B cell (primary cell): ENCODE measurements around the gene LCE1D. TPM values are rescaled to one million over a fixed set of nuclear protein-coding genes. Genes with fewer than 3 reads are reported as not detected.

Experiments
- ATAC-seq: fragments of 200-7000 bp; cut with Tn5 transposase; one replicate; pipeline ENCODE4 v1.10.0; 2021; ENCODE audit warnings: low read depth, mild to moderate bottlenecking, moderate number of reproducible peaks, moderate library complexity
- CTCF ChIA-PET: fragments of 350-600 bp; sonication (Branson Sonifier 250); formaldehyde crosslinking; loops from one replicate; lab custom pipeline; 2021; ENCODE audit warnings: antibody characterized with exemption, inconsistent platforms; lab: Charles Lee
- POLR2A ChIA-PET: fragments of 350-600 bp; sonication (Branson Sonifier 250); formaldehyde crosslinking; loops from one replicate; lab custom pipeline; 2021; ENCODE audit warnings: antibody characterized with exemption; lab: Charles Lee
- DNase-seq: peaks from one replicate; pipeline ENCODE4 v3.0.0; 2013
- H2AFZ ChIP-seq: 2 replicates; pipeline ENCODE4 v1.6.1; 2012; ENCODE audit warnings: mild to moderate bottlenecking, low read depth, low read length; ENCODE audit not compliant: insufficient read depth, poor library complexity, severe bottlenecking
- H3K27ac ChIP-seq, 2 donors: 1 replicate in 1 of 2; 2 replicates in 1 of 2; pipeline ENCODE4 v1.5.1; 2012 to 2013; ENCODE audit warnings: low read length in 2 of 2, mild to moderate bottlenecking in 2 of 2, moderate library complexity in 1 of 2
- H3K27me3 ChIP-seq, 4 experiments: fragments of 200-600 bp in 1 of 4; sonication (generic) in 1 of 4; replicated peaks in 1 of 4; 1 replicate in 2 of 4; 2 replicates in 2 of 4; pipeline versions ENCODE4 v1.6.1 to v1.7.0; 2013 to 2016; ENCODE audit warnings: low read length in 3 of 4, mild to moderate bottlenecking in 2 of 4, mixed read lengths in 1 of 4, moderate library complexity in 1 of 4; ENCODE audit not compliant: insufficient read depth in 4 of 4, control insufficient read depth in 3 of 4; ENCODE audit errors: control extremely low read depth in 1 of 4
- H3K36me3 ChIP-seq, 2 experiments: replicated peaks in 1 of 2; 1 replicate in 1 of 2; 2 replicates in 1 of 2; pipeline versions ENCODE4 v1.6.1 to v1.7.1; 2013; ENCODE audit warnings: low read length in 1 of 2; ENCODE audit not compliant: insufficient read depth in 2 of 2, control insufficient read depth in 1 of 2; ENCODE audit errors: control extremely low read depth in 1 of 2, extremely low read depth in 1 of 2
- H3K4me1 ChIP-seq, 2 donors: fragments of 200-600 bp in 1 of 2; sonication (generic) in 1 of 2; 1 replicate in 1 of 2; 2 replicates in 1 of 2; pipeline versions ENCODE4 v1.5.1 to v1.6.1; 2013 to 2017; ENCODE audit warnings: low read length in 2 of 2; ENCODE audit not compliant: control insufficient read depth in 2 of 2, insufficient read depth in 2 of 2
- H3K4me2 ChIP-seq: replicated peaks from 2 replicates; pipeline ENCODE3; 2012; ENCODE audit warnings: mild to moderate bottlenecking, low read depth, low read length; ENCODE audit not compliant: poor library complexity, severe bottlenecking
- H3K4me3 ChIP-seq, 5 experiments: fragments of 200-600 bp in 1 of 5; sonication (generic) in 1 of 5; 1 replicate in 3 of 5; 2 replicates in 2 of 5; pipeline versions ENCODE4 v1.5.1 to v1.7.0; 2011 to 2016; ENCODE audit warnings: low read length in 4 of 5, mild to moderate bottlenecking in 4 of 5, low read depth in 2 of 5, control low read depth in 1 of 5, moderate library complexity in 1 of 5; ENCODE audit not compliant: insufficient read depth in 1 of 5; ENCODE audit errors: control extremely low read depth in 1 of 5, extremely low read depth in 1 of 5
- H3K79me2 ChIP-seq: fragments of 200-600 bp; sonication (generic); one replicate; pipeline ENCODE4 v1.6.0; 2016; ENCODE audit warnings: low read length; ENCODE audit not compliant: control insufficient read depth, insufficient read depth
- H3K9ac ChIP-seq: fragments of 200-600 bp; sonication (generic); 2 replicates; pipeline ENCODE4 v1.6.1; 2017; ENCODE audit warnings: mild to moderate bottlenecking, low read length, moderate library complexity
- H3K9me3 ChIP-seq, 3 donors: one replicate each; pipeline versions ENCODE4 v1.6.1 to v1.7.1; 2013; ENCODE audit warnings: low read length in 2 of 3; ENCODE audit not compliant: control insufficient read depth in 2 of 3, insufficient read depth in 1 of 3; ENCODE audit errors: control extremely low read depth in 1 of 3
- H4K20me1 ChIP-seq: 2 replicates; pipeline ENCODE4 v1.6.0; 2012; ENCODE audit warnings: mild to moderate bottlenecking, low read length; ENCODE audit not compliant: insufficient read depth, control insufficient read depth, poor library complexity, severe bottlenecking
- H3K27ac Mint-ChIP-seq: one replicate; pipeline ENCODE4 v1.8.0; 2021; ENCODE audit warnings: mixed read lengths
- H3K27me3 Mint-ChIP-seq: one replicate; pipeline ENCODE4 v1.8.0; 2021; ENCODE audit warnings: mixed read lengths
- H3K4me1 Mint-ChIP-seq: one replicate; pipeline ENCODE4 v1.8.0; 2021; ENCODE audit warnings: mixed read lengths
- H3K4me3 Mint-ChIP-seq: one replicate; pipeline ENCODE4 v1.8.0; 2021; ENCODE audit warnings: mixed read lengths
- H3K9me3 Mint-ChIP-seq: one replicate; pipeline ENCODE4 v1.8.0; 2022; ENCODE audit warnings: mixed read lengths; ENCODE audit not compliant: insufficient read depth
- CTCF ChIP-seq: fragments of 200-600 bp; IDR thresholded peaks from one replicate; pipeline ENCODE4 v1.8.0; 2022; ENCODE audit warnings: antibody characterized with exemption, mild to moderate bottlenecking
- EZH2 ChIP-seq: IDR thresholded peaks from 2 replicates; pipeline ENCODE4 v1.6.1; 2012; ENCODE audit warnings: borderline replicate concordance, low read depth, mild to moderate bottlenecking, moderate library complexity, low read length; ENCODE audit not compliant: insufficient read depth, poor library complexity, severe bottlenecking
- WGBS: methylation state at CpG from one replicate; pipeline ENCODE4 v1.1.5; 2013; ENCODE audit warnings: missing lambda C conversion rate; ENCODE audit not compliant: insufficient coverage; 5-methylcytosine and 5-hydroxymethylcytosine counted together
- intact Hi-C: fragments of 100-400 bp; cut with micrococcal nuclease; formaldehyde crosslinking; loops from one replicate; pipeline ENCODE4 v1.10.0; 2022
- polyA minus RNA-seq: library from RNA; depleted of rRNA, polyadenylated mRNA; stranded (reverse); fragments of >200 nt; gene quantifications from 2 replicates; pipeline ENCODE4 v1.2.3, GENCODE V29; 2012
- polyA plus RNA-seq: library from polyadenylated mRNA; depleted of rRNA; stranded (reverse); fragments of >200 nt; gene quantifications from 2 replicates; pipeline ENCODE4 v1.2.3, GENCODE V29; 2012
- total RNA-seq, 2 donors: library from RNA; stranded (reverse); fragments of 120-200 nt in 1 of 2; gene quantifications; 1 replicate in 1 of 2; 2 replicates in 1 of 2; pipeline versions ENCODE4 v1.2.3 to v1.2.4, GENCODE V29; 2013 to 2022

LCE1D gene, protein sequence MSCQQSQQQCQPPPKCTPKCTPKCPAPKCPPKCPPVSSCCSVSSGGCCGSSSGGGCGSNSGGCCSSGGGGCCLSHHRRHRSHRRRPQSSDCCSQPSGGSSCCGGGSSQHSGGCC
- total RNA-seq, result not detected in 2 replicates
- not detected for total RNA-seq (2013)
- not detected in 2 replicates for polyA plus RNA-seq
- polyA minus RNA-seq, result not detected in 2 replicates

GRCh38 chr1:152796421-152796820 lies at the start of gene LCE1D:
TSS of gene LCE1D (plus strand) at chr1:152796721. CDS start at chr1:152797795, 1,074 bp downstream.
- H3K27ac ChIP-seq, result no peak within 1 kb of the TSS
- TF ChIP-seq CTCF, result no peak
- TF ChIP-seq EZH2, result no peak
- CTCF ChIA-PET, result no interaction called here
- Mint-ChIP-seq H3K4me1 (no peaks in the 10 kb centered on the region), H3K9me3 (no peaks in the 10 kb centered on the region), H3K27ac (no peak within 1 kb of the TSS), H3K4me3 (no peak within 1 kb of the TSS), H3K27me3 (peaks cover 10% of the 10 kb centered on the region)
- no peaks in the 10 kb centered on the region for H3K79me2 ChIP-seq
- 86% methylated on average over 1 of the region's 3 CpGs for WGBS
- H3K9ac ChIP-seq, result no peak within 1 kb of the TSS
- intact Hi-C loops, result no loop called here
- H3K4me3 ChIP-seq, result no peak within 1 kb of the TSS
- H3K9me3 ChIP-seq, result peaks cover 0 to 4% (median 0%) of the 10 kb centered on the region in 3 donors
- no peak for ATAC-seq
- no peak within 1 kb of the TSS for H3K4me2 ChIP-seq
- no peaks in the 10 kb centered on the region for H3K4me1 ChIP-seq
- H4K20me1 ChIP-seq, result no peaks in the 10 kb centered on the region
- no peak within 1 kb of the TSS for H2AFZ ChIP-seq
- no peak for DNase-seq
- H3K36me3 ChIP-seq, result no peaks in the 10 kb centered on the region
- POLR2A ChIA-PET, result no interaction called here
- no peaks in the 10 kb centered on the region for H3K27me3 ChIP-seq

- POLR2A ChIA-PET, result no interaction called here
- Mint-ChIP-seq H3K27me3 (peaks cover 32% of the 10 kb centered on the region), H3K27ac (no peak overlapping the region), H3K9me3 (no peaks in the 10 kb centered on the region), H3K4me1 (no peaks in the 10 kb centered on the region), H3K4me3 (no peak overlapping the region)
- no CpG with 5 or more reads among the region's 1 CpG for WGBS
- TF ChIP-seq EZH2, result no peak
- TF ChIP-seq CTCF, result no peak
- H3K9me3 ChIP-seq, result no peaks in the 10 kb centered on the region
- H3K4me1 ChIP-seq, result no peaks in the 10 kb centered on the region
- H3K27ac ChIP-seq, result no peak overlapping the region
- no peaks in the 10 kb centered on the region for H4K20me1 ChIP-seq
- DNase-seq, result no peak
- no peak overlapping the region for H3K4me3 ChIP-seq
- ATAC-seq, result no peak
- H2AFZ ChIP-seq, result no peak overlapping the region
- H3K9ac ChIP-seq, result no peak overlapping the region
- H3K27me3 ChIP-seq, result peaks cover 0 to under 1% (median 0%) of the 10 kb centered on the region in 4 experiments
- H3K4me2 ChIP-seq, result no peak overlapping the region
- no peaks in the 10 kb centered on the region for H3K79me2 ChIP-seq
- CTCF ChIA-PET, result no interaction called here
- intact Hi-C loops, result no loop called here
- H3K36me3 ChIP-seq, result no peaks in the 10 kb centered on the region
Observed at GRCh38 chr1:152747831-152748230, 48.7 kb upstream of the LCE1D start.
